Measurements from ENCODE around the gene KIF3A. TPM values are rescaled to one million over a fixed set of nuclear protein-coding genes. Genes with fewer than 3 reads are reported as not detected.

Gene KIF3A
- polyA plus RNA-seq, 1 donor from 2014 or later, result 94.4 TPM

DNA sequence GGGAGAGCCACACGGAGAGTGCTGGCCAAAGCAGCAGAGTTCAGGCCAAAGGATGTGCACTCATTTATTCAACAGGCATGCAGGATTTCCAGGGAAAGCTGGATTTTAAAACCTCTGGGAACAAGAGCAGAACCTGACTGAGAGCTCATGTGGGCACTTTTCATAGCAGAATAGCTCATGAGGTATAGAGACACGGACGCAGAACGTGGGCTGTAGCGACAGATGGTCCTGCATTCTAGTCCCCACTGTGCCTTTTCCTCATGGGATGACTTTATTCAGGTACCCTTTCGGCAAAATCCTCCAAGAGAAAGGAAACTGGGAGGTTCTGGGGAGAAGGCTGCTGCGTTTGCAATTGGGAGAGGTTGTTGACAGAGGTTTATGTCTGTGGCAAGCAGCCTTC, 58.2 kb downstream of the KIF3A start:
- H3K4me3 ChIP-seq (ENCODE audit: low read length), result no peak overlapping the region
- H3K9me3 ChIP-seq (ENCODE audit: low read length), result no peaks in the 10 kb centered on the region
- H3K4me2 ChIP-seq (ENCODE audit: low read length), result no peak overlapping the region
- H3K36me3 ChIP-seq (ENCODE audit: insufficient read depth, low read length), result no peaks in the 10 kb centered on the region
- no peaks in the 10 kb centered on the region for H3K79me2 ChIP-seq (replicated peaks; ENCODE audit: insufficient read depth, low read length)
- no peaks in the 10 kb centered on the region for H3F3A ChIP-seq (ENCODE audit: insufficient read depth, low read length, poor library complexity, severe bottlenecking)
- TF ChIP-seq, protein P1, sequence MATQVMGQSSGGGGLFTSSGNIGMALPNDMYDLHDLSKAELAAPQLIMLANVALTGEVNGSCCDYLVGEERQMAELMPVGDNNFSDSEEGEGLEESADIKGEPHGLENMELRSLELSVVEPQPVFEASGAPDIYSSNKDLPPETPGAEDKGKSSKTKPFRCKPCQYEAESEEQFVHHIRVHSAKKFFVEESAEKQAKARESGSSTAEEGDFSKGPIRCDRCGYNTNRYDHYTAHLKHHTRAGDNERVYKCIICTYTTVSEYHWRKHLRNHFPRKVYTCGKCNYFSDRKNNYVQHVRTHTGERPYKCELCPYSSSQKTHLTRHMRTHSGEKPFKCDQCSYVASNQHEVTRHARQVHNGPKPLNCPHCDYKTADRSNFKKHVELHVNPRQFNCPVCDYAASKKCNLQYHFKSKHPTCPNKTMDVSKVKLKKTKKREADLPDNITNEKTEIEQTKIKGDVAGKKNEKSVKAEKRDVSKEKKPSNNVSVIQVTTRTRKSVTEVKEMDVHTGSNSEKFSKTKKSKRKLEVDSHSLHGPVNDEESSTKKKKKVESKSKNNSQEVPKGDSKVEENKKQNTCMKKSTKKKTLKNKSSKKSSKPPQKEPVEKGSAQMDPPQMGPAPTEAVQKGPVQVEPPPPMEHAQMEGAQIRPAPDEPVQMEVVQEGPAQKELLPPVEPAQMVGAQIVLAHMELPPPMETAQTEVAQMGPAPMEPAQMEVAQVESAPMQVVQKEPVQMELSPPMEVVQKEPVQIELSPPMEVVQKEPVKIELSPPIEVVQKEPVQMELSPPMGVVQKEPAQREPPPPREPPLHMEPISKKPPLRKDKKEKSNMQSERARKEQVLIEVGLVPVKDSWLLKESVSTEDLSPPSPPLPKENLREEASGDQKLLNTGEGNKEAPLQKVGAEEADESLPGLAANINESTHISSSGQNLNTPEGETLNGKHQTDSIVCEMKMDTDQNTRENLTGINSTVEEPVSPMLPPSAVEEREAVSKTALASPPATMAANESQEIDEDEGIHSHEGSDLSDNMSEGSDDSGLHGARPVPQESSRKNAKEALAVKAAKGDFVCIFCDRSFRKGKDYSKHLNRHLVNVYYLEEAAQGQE (IDR thresholded peaks at IDR 0.05; ENCODE audit: borderline replicate concordance), result no peak
- TF ChIP-seq EP300 (conservative IDR thresholded peaks at IDR 0.05; ENCODE audit: poor library complexity, severe bottlenecking), result no peak
- TF ChIP-seq RAD21 (conservative IDR thresholded peaks at IDR 0.05), result no peak
- no peak for TF ChIP-seq EZH2 (IDR thresholded peaks at IDR 0.05; ENCODE audit: borderline replicate concordance, insufficient read depth, low read length, poor library complexity, severe bottlenecking)
- TF ChIP-seq, protein P2, sequence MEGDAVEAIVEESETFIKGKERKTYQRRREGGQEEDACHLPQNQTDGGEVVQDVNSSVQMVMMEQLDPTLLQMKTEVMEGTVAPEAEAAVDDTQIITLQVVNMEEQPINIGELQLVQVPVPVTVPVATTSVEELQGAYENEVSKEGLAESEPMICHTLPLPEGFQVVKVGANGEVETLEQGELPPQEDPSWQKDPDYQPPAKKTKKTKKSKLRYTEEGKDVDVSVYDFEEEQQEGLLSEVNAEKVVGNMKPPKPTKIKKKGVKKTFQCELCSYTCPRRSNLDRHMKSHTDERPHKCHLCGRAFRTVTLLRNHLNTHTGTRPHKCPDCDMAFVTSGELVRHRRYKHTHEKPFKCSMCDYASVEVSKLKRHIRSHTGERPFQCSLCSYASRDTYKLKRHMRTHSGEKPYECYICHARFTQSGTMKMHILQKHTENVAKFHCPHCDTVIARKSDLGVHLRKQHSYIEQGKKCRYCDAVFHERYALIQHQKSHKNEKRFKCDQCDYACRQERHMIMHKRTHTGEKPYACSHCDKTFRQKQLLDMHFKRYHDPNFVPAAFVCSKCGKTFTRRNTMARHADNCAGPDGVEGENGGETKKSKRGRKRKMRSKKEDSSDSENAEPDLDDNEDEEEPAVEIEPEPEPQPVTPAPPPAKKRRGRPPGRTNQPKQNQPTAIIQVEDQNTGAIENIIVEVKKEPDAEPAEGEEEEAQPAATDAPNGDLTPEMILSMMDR (IDR thresholded peaks at IDR 0.05; ENCODE audit: poor library complexity, severe bottlenecking), result no peak
- no peak for TF ChIP-seq MXI1 (conservative IDR thresholded peaks at IDR 0.05; ENCODE audit: poor library complexity, severe bottlenecking)
- TF ChIP-seq SMC3 (conservative IDR thresholded peaks at IDR 0.05; ENCODE audit: poor library complexity), result no peak
- TF ChIP-seq POLR2AphosphoS5 (IDR thresholded peaks at IDR 0.05), result no peak
- no peak for TF ChIP-seq TAF1 (IDR thresholded peaks at IDR 0.05; ENCODE audit: low read depth)
- no peak overlapping the region for H2AFZ ChIP-seq (ENCODE audit: low read depth, low read length)
- H3K27me3 ChIP-seq (ENCODE audit: insufficient read depth, low read depth, low read length), result no peaks in the 10 kb centered on the region
- no peak overlapping the region for H3K27ac ChIP-seq (ENCODE audit: low read length)
- no peaks in the 10 kb centered on the region for H4K20me1 ChIP-seq (ENCODE audit: insufficient read depth)
- no peaks in the 10 kb centered on the region for H3K9me2 ChIP-seq (ENCODE audit: insufficient read depth, low read length)
- H3K9ac ChIP-seq (ENCODE audit: low read length), result no peak overlapping the region

DNA sequence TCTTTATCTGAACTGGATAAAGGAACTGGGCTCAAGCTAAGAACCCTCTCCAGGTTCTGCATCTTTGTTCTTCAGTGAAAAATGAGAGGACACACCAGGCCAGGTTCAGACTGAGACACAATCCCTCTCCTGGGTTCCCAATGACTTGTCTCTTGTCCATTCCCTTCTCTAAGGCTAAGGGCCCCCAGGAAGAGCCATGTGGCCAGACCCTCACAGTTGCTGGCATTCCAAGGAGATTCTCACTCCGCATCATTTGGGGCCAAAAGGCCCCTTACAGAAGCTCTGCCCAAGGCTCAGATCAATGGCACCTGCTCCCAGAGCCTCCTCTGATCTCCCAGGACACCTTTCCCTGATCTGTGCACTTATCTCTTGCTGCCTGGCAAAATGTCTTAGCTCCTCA, 58.6 kb downstream of the KIF3A start:
- no peak overlapping the region for H3K9ac ChIP-seq (ENCODE audit: low read length)
- no peak overlapping the region for H3K4me3 ChIP-seq (ENCODE audit: low read length)
- H3K4me2 ChIP-seq (ENCODE audit: low read length), result no peak overlapping the region
- no peaks in the 10 kb centered on the region for H3K9me2 ChIP-seq (ENCODE audit: insufficient read depth, low read length)
- TF ChIP-seq EP300 (conservative IDR thresholded peaks at IDR 0.05; ENCODE audit: poor library complexity, severe bottlenecking) (no peak), TAF1 (IDR thresholded peaks at IDR 0.05; ENCODE audit: low read depth) (no peak), POLR2AphosphoS5 (IDR thresholded peaks at IDR 0.05) (no peak), SMC3 (conservative IDR thresholded peaks at IDR 0.05; ENCODE audit: poor library complexity) (no peak), MXI1 (conservative IDR thresholded peaks at IDR 0.05; ENCODE audit: poor library complexity, severe bottlenecking) (no peak), EZH2 (IDR thresholded peaks at IDR 0.05; ENCODE audit: borderline replicate concordance, insufficient read depth, low read length, poor library complexity, severe bottlenecking) (no peak), RAD21 (conservative IDR thresholded peaks at IDR 0.05) (no peak)
- TF ChIP-seq, protein P1 (IDR thresholded peaks at IDR 0.05; ENCODE audit: borderline replicate concordance), result no peak
- TF ChIP-seq, protein P2 (IDR thresholded peaks at IDR 0.05; ENCODE audit: poor library complexity, severe bottlenecking), result no peak
- H2AFZ ChIP-seq (ENCODE audit: low read depth, low read length), result no peak overlapping the region
- H3K36me3 ChIP-seq (ENCODE audit: insufficient read depth, low read length), result no peaks in the 10 kb centered on the region
- H3F3A ChIP-seq (ENCODE audit: insufficient read depth, low read length, poor library complexity, severe bottlenecking), result no peaks in the 10 kb centered on the region
- no peaks in the 10 kb centered on the region for H3K9me3 ChIP-seq (ENCODE audit: low read length)
- H3K27ac ChIP-seq (ENCODE audit: low read length), result no peak overlapping the region
- H3K79me2 ChIP-seq (replicated peaks; ENCODE audit: insufficient read depth, low read length), result no peaks in the 10 kb centered on the region
- H4K20me1 ChIP-seq (ENCODE audit: insufficient read depth), result no peaks in the 10 kb centered on the region
- no peaks in the 10 kb centered on the region for H3K27me3 ChIP-seq (ENCODE audit: insufficient read depth, low read depth, low read length)

All from neural cell (in vitro differentiated cells).